ENCODE data around the gene DAW1. TPM values are rescaled to one million over a fixed set of nuclear protein-coding genes. Genes with fewer than 3 reads are reported as not detected.

Gene DAW1
- total RNA-seq, 1 experiment from 2014 or later = 0.37 TPM

DNA sequence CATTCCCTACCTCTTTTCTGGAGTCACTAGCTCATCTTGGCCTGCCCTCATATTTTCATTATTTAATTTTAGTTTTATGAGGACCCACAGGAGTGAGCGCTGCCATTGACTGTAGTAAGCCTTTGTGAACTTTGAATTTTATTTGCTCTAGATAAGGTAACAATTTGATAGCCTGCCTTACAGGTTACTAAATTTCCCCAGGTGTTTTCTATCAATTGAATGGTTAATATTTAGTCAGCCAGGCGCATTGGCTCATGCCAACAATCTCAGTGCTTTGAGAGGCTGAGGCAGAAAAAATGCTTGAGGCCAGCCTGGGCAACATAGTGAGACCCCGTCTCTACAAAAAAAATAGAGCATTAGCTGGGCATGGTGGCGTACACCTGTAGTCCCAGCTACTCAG lies 50.2 kb downstream of the DAW1 start:
- no CpG with 5 or more reads among the region's 4 CpGs for WGBS (ENCODE audit: extremely low coverage, insufficient read length, low lambda C conversion rate)
- H3K4me1 Mint-ChIP-seq = no peaks in the 10 kb centered on the region
- Histone ChIP-seq H4K5ac (ENCODE audit: insufficient read length, low read depth, low read length) (no peak overlapping the region), H3K79me1 (ENCODE audit: insufficient read depth, low read depth, low read length, poor library complexity, severe bottlenecking) (no peaks in the 10 kb centered on the region), H3K23me2 (ENCODE audit: insufficient read length, low read depth, low read length, poor library complexity, severe bottlenecking) (no peaks in the 10 kb centered on the region), H4K8ac (replicated peaks; ENCODE audit: insufficient read length, low read depth, low read length) (no peak overlapping the region), H2BK15ac (ENCODE audit: low read depth, low read length) (no peak overlapping the region), H3K4me1 (ENCODE audit: insufficient read depth, low read length) (no peaks in the 10 kb centered on the region), H2AK5ac (ENCODE audit: insufficient read length, low read length) (no peak overlapping the region), H2BK12ac (ENCODE audit: insufficient read length, low read depth, low read length) (no peak overlapping the region), H3K4me2 (ENCODE audit: insufficient read depth, insufficient read length, low read length) (no peak overlapping the region), H2BK20ac (ENCODE audit: low read depth, low read length, poor library complexity, severe bottlenecking) (no peak overlapping the region), H2BK5ac (ENCODE audit: insufficient read length, low read length) (no peak overlapping the region), H3K79me2 (ENCODE audit: insufficient read depth, low read length) (no peaks in the 10 kb centered on the region), H3K18ac (ENCODE audit: insufficient read length, low read depth, low read length) (no peak overlapping the region), H4K91ac (ENCODE audit: insufficient read length, low read depth, low read length) (no peak overlapping the region), H2AFZ (ENCODE audit: low read length) (no peak overlapping the region), H3K14ac (ENCODE audit: insufficient read depth, low read length) (no peak overlapping the region), H2BK120ac (ENCODE audit: low read depth, low read length, poor library complexity, severe bottlenecking) (no peak overlapping the region), H3T11ph (ENCODE audit: low read length) (no peak overlapping the region), H3K9ac (ENCODE audit: extremely low read depth, insufficient read length, low read length) (no peak overlapping the region), H3K27me3 (ENCODE audit: insufficient read depth, low read length) (no peaks in the 10 kb centered on the region), H3K56ac (ENCODE audit: insufficient read length, low read depth, low read length) (no peak overlapping the region), H3K4ac (ENCODE audit: low read depth, low read length) (no peak overlapping the region), H4K20me1 (ENCODE audit: control insufficient read depth, insufficient read depth, insufficient read length) (no peaks in the 10 kb centered on the region), H3K23ac (ENCODE audit: insufficient read length, low read depth, low read length) (no peak overlapping the region), H3K27ac (ENCODE audit: insufficient read length, low read depth, low read length) (no peak overlapping the region), H3K9me3 (ENCODE audit: control insufficient read depth, low read depth, low read length) (no peaks in the 10 kb centered on the region)
- peaks cover 0 to 2% (median 0%) of the 10 kb centered on the region in 3 experiments; a peak in 2 of 7 replicates for H3K36me3 Mint-ChIP-seq (ENCODE audit: insufficient read depth in 1 of 3, low read depth in 3 of 3)
- no peaks in the 10 kb centered on the region for H3K27me3 Mint-ChIP-seq (ENCODE audit: low read depth)
- TF ChIP-seq, protein P1, sequence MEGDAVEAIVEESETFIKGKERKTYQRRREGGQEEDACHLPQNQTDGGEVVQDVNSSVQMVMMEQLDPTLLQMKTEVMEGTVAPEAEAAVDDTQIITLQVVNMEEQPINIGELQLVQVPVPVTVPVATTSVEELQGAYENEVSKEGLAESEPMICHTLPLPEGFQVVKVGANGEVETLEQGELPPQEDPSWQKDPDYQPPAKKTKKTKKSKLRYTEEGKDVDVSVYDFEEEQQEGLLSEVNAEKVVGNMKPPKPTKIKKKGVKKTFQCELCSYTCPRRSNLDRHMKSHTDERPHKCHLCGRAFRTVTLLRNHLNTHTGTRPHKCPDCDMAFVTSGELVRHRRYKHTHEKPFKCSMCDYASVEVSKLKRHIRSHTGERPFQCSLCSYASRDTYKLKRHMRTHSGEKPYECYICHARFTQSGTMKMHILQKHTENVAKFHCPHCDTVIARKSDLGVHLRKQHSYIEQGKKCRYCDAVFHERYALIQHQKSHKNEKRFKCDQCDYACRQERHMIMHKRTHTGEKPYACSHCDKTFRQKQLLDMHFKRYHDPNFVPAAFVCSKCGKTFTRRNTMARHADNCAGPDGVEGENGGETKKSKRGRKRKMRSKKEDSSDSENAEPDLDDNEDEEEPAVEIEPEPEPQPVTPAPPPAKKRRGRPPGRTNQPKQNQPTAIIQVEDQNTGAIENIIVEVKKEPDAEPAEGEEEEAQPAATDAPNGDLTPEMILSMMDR (conservative IDR thresholded peaks at IDR 0.05) = no peak
- H3K27ac Mint-ChIP-seq = no peak overlapping the region
- H3K4me3 Mint-ChIP-seq = no peak overlapping the region
- DNase-seq = no peak
- H3K9me3 Mint-ChIP-seq = peaks cover 0 to 4% of the 10 kb centered on the region in 2 experiments; a peak in 3 of 5 replicates

Data from H9 (cell line).